Measurements from ENCODE around the gene GPC4.
"Not testable (repeated sequence)": the region's sequence is repeated elsewhere in the genome, so short reads cannot be mapped to it uniquely, and the experiment has no call there.

GPC4 gene

GRCh38 chrX:133300591-133300990, 114.7 kb downstream of the GPC4 start:
- no peak for DNase-seq

- DNase-seq, result no peak
Observed at GRCh38 chrX:133297284-133297683, 118.0 kb downstream of the GPC4 start.

- DNase-seq, result no peak
Observed at GRCh38 chrX:133294126-133294525, 121.2 kb downstream of the GPC4 start.

- DNase-seq, result no peak
Observed at GRCh38 chrX:133290076-133290475, 125.2 kb downstream of the GPC4 start.

GRCh38 chrX:133287860-133288259, 127.4 kb downstream of the GPC4 start:
- DNase-seq, result no peak

- DNase-seq, result no peak
Observed at GRCh38 chrX:133285341-133285740, 129.9 kb downstream of the GPC4 start.

- not testable (repeated sequence) for DNase-seq
Observed at GRCh38 chrX:133279112-133279730, 136.1 kb downstream of the GPC4 start.

- no peak for DNase-seq
Observed at GRCh38 chrX:133273180-133273579, 142.1 kb downstream of the GPC4 start.

GRCh38 chrX:133269168-133269567, 146.1 kb downstream of the GPC4 start:
- DNase-seq, result no peak

- no peak for DNase-seq
Observed at GRCh38 chrX:133267621-133268020, 147.7 kb downstream of the GPC4 start.

GRCh38 chrX:133265331-133265730, 150.0 kb downstream of the GPC4 start:
- DNase-seq, result no peak

- no peak for DNase-seq
Observed at GRCh38 chrX:133258481-133258880, 156.8 kb downstream of the GPC4 start.

- DNase-seq, result no peak
Observed at GRCh38 chrX:133254666-133255065, 160.6 kb downstream of the GPC4 start.

GRCh38 chrX:133251204-133251603, 164.1 kb downstream of the GPC4 start:
- no peak for DNase-seq

- DNase-seq, result no peak
Observed at GRCh38 chrX:133250184-133251100, 164.8 kb downstream of the GPC4 start.

Data from activated naive CD4-positive, alpha-beta T cell (primary cell).